SK-N-SH treated with all-trans-retinoic acid at 6 μM for 48 hours (cell line): Measurements from ENCODE around the gene EPB41L2.

ENCODE experiments used
- ATAC-seq: fragments of 200-7000 bp; cut with Tn5 transposase; 3 replicates; pipeline ENCODE4 v1.9.1; 2020; ENCODE audit warnings: mild to moderate bottlenecking, moderate library complexity
- ARNTL ChIP-seq: fragments of 450-650 bp; formaldehyde crosslinking; IDR thresholded peaks from 2 replicates; pipeline ENCODE4 v1.5.0; 2020; ENCODE audit warnings: low read depth, mild to moderate bottlenecking, moderate library complexity, borderline replicate concordance
- BACH2 ChIP-seq: fragments of 250-450 bp; sonication (Bioruptor Pico); IDR thresholded peaks from 2 replicates; pipeline ENCODE4 v1.9.0; 2021; ENCODE audit warnings: mild to moderate bottlenecking, borderline replicate concordance
- CSDC2 ChIP-seq: fragments of 250-450 bp; sonication (Bioruptor Pico); IDR thresholded peaks from 2 replicates; pipeline ENCODE4 v1.5.0; 2020; ENCODE audit warnings: mild to moderate bottlenecking, moderate library complexity
- CSRNP3 ChIP-seq: fragments of 250-450 bp; sonication (Bioruptor Pico); IDR thresholded peaks from 2 replicates; pipeline ENCODE4 v1.5.1; 2021; ENCODE audit warnings: mild to moderate bottlenecking, moderate library complexity
- ISL1 ChIP-seq: fragments of 250-450 bp; sonication (Bioruptor Pico); IDR thresholded peaks from 2 replicates; pipeline ENCODE4 v2.1.2; 2022; ENCODE audit warnings: mild to moderate bottlenecking, moderate library complexity
- OSR1 ChIP-seq: fragments of 250-450 bp; sonication (Bioruptor Pico); IDR thresholded peaks from 2 replicates; pipeline ENCODE4 v1.8.0; 2022; ENCODE audit warnings: moderate library complexity, mild to moderate bottlenecking, inconsistent platforms
- PATZ1 ChIP-seq: fragments of 250-450 bp; sonication (Bioruptor Pico); IDR thresholded peaks from 2 replicates; pipeline ENCODE4 v1.8.0; 2020; ENCODE audit warnings: mild to moderate bottlenecking, moderate library complexity, borderline replicate concordance
- POU6F1 ChIP-seq: fragments of 250-450 bp; sonication (Bioruptor Pico); IDR thresholded peaks from 2 replicates; pipeline ENCODE4 v1.8.0; 2021; ENCODE audit warnings: low read depth, mild to moderate bottlenecking, moderate library complexity, borderline replicate concordance
- TCF4 ChIP-seq: fragments of 250-450 bp; sonication (Bioruptor Pico); IDR thresholded peaks from 2 replicates; pipeline ENCODE4 v1.8.0; 2021; ENCODE audit warnings: mild to moderate bottlenecking, moderate library complexity, borderline replicate concordance
- TOX ChIP-seq: fragments of 250-450 bp; sonication (Bioruptor Pico); IDR thresholded peaks from 2 replicates; pipeline ENCODE4 v1.8.0; 2021; ENCODE audit warnings: mild to moderate bottlenecking, moderate library complexity, borderline replicate concordance
- TSHZ2 ChIP-seq: fragments of 250-450 bp; sonication (Bioruptor Pico); IDR thresholded peaks from 2 replicates; pipeline ENCODE4 v1.5.0; 2020; ENCODE audit warnings: mild to moderate bottlenecking, moderate library complexity
- ZFP3 ChIP-seq: fragments of 250-450 bp; sonication (Bioruptor Pico); IDR thresholded peaks from 2 replicates; pipeline ENCODE4 v1.5.0; 2020; ENCODE audit warnings: mild to moderate bottlenecking, moderate library complexity
- ZFP30 ChIP-seq: fragments of 450-650 bp; formaldehyde crosslinking; IDR thresholded peaks from 2 replicates; pipeline ENCODE4 v1.5.0; 2022; ENCODE audit warnings: mild to moderate bottlenecking, moderate library complexity
- ZNF565 ChIP-seq: fragments of 450-650 bp; formaldehyde crosslinking; conservative IDR thresholded peaks from 2 replicates; pipeline ENCODE4 v1.5.0; 2020; ENCODE audit warnings: low read depth, mild to moderate bottlenecking, moderate library complexity
- ZNF70 ChIP-seq: fragments of 450-650 bp; formaldehyde crosslinking; IDR thresholded peaks from 2 replicates; pipeline ENCODE4 v1.5.0; 2020; ENCODE audit warnings: mild to moderate bottlenecking, moderate library complexity
- ZNF8 ChIP-seq: fragments of 450-650 bp; formaldehyde crosslinking; IDR thresholded peaks from 2 replicates; pipeline ENCODE4 v1.5.0; 2020; ENCODE audit warnings: mild to moderate bottlenecking, moderate library complexity
- TF ChIP-seq, protein P1 (sequence below): fragments of 250-450 bp; sonication (Bioruptor Pico); IDR thresholded peaks from 2 replicates; pipeline ENCODE4 v1.5.1; 2020; ENCODE audit warnings: low read depth, mild to moderate bottlenecking, moderate library complexity

Gene EPB41L2

GRCh38 chr6:130967502-130968445 is 95.3 kb downstream of the EPB41L2 start:
- ATAC-seq = no peak
- TF ChIP-seq ARNTL (CRISPR knock-in tag) = no peak
- no peak for TF ChIP-seq ZNF565 (CRISPR knock-in tag)
- TF ChIP-seq, all 23 proteins: peak for 0

DNA sequence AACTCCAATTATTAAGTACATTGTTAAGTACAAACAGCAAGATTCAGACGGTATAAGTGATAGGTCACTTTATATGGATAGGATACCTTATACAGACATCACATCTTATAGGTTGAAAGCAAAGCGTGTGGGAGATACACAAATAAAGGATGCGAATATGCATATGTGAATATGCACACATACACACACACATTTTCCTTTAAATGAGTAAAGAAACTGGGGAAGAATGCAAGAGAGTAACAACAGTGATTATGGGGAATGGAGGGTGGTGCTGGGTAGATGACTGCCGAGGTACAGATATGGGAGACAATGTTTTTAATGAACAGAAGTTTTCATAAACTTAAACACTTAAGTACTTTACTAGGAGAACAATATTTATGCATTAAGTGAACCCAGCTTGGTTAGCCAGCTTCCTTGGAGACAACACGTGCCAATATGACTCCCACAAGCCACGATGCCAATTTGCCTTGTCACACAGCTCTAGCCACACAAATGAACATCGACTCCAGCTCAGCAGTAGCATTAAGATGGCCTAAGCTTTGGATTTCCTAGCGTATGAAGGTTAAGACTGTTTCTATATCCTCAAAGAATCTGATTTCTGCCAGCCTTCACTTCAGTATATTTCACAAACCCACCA is 96.6 kb downstream of the EPB41L2 start:
- no peak for ATAC-seq
- TF ChIP-seq ZFP30 (CRISPR knock-in tag) (no peak), CSDC2 (CRISPR knock-in tag) (no peak), TOX (no peak), POU6F1 (CRISPR knock-in tag) (no peak), TSHZ2 (CRISPR knock-in tag) (no peak), TCF4 (CRISPR knock-in tag) (no peak), PATZ1 (CRISPR knock-in tag) (no peak), ZFP3 (CRISPR knock-in tag) (no peak), ARNTL (CRISPR knock-in tag) (no peak), CSRNP3 (CRISPR knock-in tag) (no peak), BACH2 (CRISPR knock-in tag) (no peak), OSR1 (CRISPR knock-in tag) (no peak)
- TF ChIP-seq, protein P1, sequence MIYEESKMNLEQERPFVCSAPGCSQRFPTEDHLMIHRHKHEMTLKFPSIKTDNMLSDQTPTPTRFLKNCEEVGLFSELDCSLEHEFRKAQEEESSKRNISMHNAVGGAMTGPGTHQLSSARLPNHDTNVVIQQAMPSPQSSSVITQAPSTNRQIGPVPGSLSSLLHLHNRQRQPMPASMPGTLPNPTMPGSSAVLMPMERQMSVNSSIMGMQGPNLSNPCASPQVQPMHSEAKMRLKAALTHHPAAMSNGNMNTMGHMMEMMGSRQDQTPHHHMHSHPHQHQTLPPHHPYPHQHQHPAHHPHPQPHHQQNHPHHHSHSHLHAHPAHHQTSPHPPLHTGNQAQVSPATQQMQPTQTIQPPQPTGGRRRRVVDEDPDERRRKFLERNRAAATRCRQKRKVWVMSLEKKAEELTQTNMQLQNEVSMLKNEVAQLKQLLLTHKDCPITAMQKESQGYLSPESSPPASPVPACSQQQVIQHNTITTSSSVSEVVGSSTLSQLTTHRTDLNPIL (CRISPR knock-in tag) = no peak
- TF ChIP-seq, all 23 proteins: peak for 0

- TF ChIP-seq PATZ1 (CRISPR knock-in tag) (no peak), ZNF70 (CRISPR knock-in tag) (no peak), POU6F1 (CRISPR knock-in tag) (no peak), ZNF565 (CRISPR knock-in tag) (no peak), ZFP30 (CRISPR knock-in tag) (no peak), ZNF8 (CRISPR knock-in tag) (no peak), OSR1 (CRISPR knock-in tag) (no peak), ISL1 (CRISPR knock-in tag) (no peak), ARNTL (CRISPR knock-in tag) (no peak)
- TF ChIP-seq, protein P1 (CRISPR knock-in tag) = no peak
- no peak for ATAC-seq
Observed at GRCh38 chr6:130965656-130966055, 97.4 kb downstream of the EPB41L2 start.
